Embryonic facial prominence (tissue), 1 donor: Measurements from ENCODE around the gene SP110.
"Not testable (repeated sequence)": the region's sequence is repeated elsewhere in the genome, so short reads cannot be mapped to it uniquely, and the experiment has no call there.

Experiments used
- DNase-seq: peaks from one replicate; pipeline ENCODE4 v3.0.0-alpha.2; 2016; ENCODE audit errors: extremely low spot score

Gene SP110

GRCh38 chr2:230224458-230224857, 4.7 kb upstream of the SP110 start:
- no peak for DNase-seq

- DNase-seq: not testable (repeated sequence)
Observed at GRCh38 chr2:230222829-230223228, 3.0 kb upstream of the SP110 start.

DNA sequence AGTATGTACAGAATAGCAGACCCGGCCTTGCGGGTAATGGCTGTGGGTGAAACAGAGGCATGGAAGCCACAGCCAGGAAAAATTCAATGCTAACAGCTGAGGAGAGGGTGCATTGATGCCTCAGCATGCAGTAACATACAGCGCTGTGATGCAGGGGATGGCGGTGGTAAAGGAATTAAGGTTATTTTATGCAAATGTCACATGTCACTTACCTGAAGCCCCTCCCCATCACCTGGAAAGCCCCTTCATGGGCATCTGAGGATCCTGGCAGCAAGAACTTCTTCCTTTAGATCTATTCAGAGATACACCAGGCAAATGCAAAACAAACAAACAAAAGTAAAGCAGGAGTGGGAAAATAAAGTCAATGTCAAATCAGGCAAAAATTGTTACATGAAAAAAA, 1.7 kb upstream of the SP110 start:
- DNase-seq: no peak

DNA sequence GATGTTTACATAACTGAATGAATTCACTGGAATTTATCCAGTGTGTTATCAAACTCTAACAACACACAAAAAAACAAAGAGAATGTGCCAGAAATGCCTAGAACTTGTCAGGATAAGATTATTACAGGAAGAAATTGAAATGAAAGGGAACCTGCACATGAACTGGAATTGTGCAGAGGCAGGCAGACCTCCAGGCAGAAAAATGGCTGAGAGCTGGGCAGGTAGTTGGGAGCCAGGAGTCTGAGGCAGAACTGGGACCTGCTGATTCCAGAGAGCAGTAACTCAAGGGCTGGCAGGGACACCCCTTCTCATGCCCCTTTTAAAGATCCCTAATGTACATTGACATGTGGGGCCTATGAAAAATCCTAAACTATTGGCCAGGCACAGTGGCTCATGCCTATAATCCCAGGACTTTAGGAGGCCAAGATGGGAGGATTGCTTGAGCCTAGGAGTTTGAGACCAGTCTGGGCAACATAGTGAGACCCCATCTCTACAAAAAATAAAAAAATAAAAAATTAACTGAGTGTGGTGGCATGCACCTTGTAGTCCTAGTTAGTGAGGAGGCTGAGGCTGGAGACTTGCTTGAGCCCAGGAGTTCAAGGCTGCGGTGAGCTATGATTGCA, 674 bp upstream of the SP110 start:
- DNase-seq: no peak

- peak; percentile 6 for DNase-seq
Observed at GRCh38 chr2:230218421-230218820, 1.4 kb downstream of the SP110 start.

- no peak for DNase-seq
Observed at GRCh38 chr2:230217424-230217823, 2.4 kb downstream of the SP110 start.

GRCh38 chr2:230216489-230216888, 3.3 kb downstream of the SP110 start:
- no peak for DNase-seq

DNA sequence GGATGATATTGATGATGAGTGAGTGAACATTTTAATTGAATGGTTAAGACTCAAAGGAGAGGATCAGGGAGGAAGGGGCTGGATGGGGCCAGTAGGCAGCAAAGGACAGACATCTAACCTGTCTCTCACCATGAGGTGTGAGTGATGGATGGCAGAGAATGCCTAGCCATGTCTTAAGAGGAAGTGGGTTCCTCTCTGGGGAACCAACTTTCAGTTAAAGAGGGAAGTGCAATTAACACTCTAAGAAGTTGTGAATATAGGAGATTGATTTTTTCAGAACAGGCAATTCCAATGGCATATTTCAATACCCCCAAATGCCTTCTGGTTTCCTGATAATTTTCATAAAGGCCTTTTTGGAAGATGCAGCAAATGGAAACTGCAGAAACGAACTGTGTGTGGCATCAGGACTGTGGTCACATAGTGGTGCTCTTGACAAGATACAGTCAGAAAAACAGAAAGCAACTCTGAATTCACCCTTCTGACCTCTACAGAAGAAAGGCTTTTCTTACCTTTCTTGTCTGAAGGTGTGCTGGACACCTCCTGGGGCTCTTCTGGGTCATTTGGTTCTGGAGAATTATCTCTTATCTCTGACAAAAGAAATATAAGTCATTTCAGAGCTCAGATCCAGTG, 10.2 kb downstream of the SP110 start:
- no peak for DNase-seq

DNA sequence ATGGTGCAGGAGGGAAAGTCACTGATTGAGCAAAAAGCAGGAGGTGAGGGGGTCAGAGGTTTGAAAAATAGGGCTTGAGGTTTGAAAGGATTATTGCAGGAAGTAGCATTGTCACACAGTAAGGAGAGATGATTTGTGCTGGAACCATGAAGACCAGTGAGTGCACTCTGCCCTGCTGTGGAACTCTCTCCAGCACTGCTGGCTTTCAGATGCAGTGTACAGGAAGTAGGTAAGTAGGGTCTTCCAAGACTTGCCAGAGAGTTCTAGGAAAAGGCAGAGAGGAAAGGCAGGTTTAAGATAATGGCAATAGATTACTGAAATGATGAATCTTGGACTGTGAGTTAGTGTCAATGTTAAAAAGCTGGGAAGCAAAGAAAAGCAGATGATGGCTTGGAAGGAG, 11.2 kb downstream of the SP110 start:
- DNase-seq: no peak

DNA sequence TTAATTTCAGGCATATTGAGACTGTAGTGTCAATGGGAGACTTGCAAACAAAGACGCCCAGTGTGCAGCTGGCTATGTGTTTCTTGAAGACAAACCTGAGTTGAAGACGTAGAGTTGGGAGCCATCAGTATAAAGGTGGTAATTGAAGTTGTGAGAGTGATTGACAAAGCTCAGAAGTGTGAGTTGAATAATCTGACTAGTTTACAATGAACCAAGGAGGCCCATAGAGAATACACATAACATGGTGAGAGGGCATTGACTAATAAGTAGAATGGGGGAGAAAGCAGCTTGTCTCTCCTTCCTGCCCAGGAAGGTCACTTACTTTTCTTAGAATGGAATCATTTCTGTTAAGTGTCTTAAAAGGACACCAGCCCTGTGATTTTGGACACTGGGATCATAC, 14.1 kb downstream of the SP110 start:
- DNase-seq: no peak

DNA sequence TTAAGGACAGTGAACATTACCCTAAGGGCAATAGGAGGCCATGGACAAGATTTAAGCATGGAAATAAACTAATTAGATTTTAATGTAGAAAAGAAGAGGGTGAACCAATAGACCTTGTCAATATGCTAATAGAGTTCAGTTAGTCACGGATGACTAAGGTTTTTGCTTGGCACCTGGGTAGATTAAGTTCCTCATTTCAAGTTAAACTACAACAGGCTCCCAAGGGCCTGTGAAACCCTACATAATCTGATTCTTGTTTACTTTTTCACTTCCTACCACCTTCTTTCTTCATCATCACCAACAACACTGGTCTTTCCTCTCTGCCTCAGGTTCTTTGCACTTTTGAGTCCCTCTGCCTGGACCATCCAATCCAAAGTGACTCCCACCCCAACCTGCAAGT, 14.8 kb downstream of the SP110 start:
- no peak for DNase-seq

GRCh38 chr2:230203110-230203676, 16.6 kb downstream of the SP110 start:
- DNase-seq: no peak

GRCh38 chr2:230202430-230203109, 17.2 kb downstream of the SP110 start:
- DNase-seq: no peak

GRCh38 chr2:230184727-230185578, 34.8 kb downstream of the SP110 start:
- DNase-seq: no peak

- no peak for DNase-seq
Observed at GRCh38 chr2:230181195-230181594, 38.6 kb downstream of the SP110 start.

DNA sequence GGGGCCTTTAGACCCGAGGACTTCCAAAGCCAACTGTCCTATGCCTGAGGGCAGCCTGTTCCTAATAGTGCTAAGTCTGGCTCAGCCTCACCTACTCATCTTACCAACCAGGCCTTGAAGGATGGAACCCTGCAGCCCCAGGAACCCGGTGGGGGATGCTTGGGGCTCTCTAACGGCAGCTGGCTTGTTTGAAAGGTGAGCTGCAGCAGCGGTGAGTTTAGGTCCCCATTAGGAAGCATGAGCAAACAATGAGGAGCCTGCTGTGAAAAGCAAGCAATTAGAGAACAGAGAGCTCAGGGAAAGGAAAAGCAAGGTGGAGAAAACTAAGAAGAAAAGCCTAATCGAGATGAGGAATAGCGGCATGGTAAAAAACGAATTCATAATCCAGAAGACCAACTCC, 39.9 kb downstream of the SP110 start:
- DNase-seq: no peak

GRCh38 chr2:230178546-230179485, 41.0 kb downstream of the SP110 start:
- no peak for DNase-seq

GRCh38 chr2:230176996-230177395, 42.8 kb downstream of the SP110 start:
- DNase-seq: no peak

DNA sequence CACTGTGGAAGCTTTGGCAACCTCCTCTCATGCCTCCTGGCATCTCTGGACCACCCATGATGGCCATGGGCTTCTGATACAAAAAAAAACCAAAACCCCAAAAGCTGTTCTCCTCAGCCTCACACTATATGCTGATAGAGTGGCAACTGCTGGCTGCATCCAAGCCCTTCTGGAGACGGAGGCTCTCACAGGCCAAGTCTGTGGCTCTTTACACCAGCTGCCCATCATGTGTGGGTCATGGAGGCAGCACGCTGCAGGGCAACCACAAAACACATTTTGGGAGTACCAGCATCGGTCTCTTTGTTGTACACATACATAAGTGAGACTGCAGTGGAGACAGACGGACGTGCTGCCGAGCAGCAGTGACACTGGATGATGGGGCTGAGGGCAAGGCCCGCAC, 45.3 kb downstream of the SP110 start:
- DNase-seq: no peak

GRCh38 chr2:230172852-230173251, 46.9 kb downstream of the SP110 start:
- no peak for DNase-seq

DNA sequence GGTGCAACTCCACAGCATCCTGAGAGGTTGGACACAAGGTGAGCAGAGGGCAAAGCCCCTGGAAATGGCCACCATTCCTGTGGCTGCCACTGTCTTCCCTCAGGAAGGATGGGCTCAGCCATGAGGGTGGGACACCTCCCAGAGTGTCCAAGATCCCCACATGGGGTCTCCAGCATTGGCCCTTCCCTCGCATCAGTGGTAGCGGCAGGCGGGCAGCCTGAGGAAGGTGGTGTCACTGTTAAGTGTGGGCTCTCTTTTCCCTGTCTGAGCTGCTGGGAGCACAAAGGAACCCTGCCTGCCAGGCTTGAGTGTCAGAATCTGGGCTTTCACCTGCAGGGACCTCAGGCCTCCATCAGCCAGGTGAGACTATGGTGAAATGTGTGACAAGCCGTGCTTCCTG, 47.6 kb downstream of the SP110 start:
- DNase-seq: no peak
